HG03469 (cell line): ENCODE measurements around the gene SCARB1.
A peak's percentile ranks its signal among the peaks of the same experiment; 100 is the strongest.
"Not testable (repeated sequence)": the region's sequence is repeated elsewhere in the genome, so short reads cannot be mapped to it uniquely, and the experiment has no call there.

ENCODE experiments used
- ATAC-seq: cut with Tn5 transposase; IDR thresholded peaks from one replicate; pipeline ENCODE4 v1.9.1; 2021; ENCODE audit warnings: mild to moderate bottlenecking, moderate library complexity, moderate number of reproducible peaks; ENCODE audit not compliant: unreplicated experiment

SCARB1 gene

DNA sequence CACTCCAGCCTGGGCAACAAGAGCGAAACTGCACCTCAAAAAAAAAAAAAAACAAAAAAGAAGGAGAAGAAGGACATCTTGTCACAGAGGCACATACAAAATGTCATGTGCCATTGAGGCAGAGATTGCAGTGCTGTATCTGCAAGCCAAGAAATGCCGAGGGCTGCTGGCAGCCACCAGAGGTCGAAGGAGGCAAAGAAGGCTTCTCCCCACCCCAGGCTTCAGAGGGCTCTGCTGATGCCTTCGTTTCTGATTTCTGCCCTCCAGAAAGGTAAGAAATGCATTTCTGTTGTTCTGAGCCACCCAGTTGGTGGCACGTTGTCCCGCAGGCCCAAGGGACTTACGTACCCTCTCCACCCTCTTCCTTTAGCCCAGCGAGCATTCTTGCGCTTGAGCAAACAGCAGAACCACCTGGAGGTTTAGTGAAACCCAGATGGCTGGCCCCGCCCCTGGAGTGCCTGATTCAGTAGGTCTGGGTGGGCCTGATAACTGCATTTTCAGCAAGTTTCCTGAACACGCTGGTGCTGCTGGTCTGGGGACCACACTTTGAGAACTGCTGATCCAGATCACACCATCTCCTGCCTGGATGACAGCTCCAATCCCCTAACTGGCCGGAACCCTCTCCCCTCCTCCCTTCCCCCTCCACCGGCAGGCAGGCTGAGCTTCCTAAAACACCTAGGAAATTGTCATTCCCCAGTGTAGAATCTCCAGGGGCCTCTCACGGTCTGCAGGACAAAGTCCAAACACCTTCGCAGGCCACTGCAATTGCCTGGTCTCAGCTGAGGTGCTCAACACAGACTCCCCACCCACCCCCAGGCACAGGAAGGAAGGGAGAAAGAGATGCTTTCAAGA lies 21.1 kb upstream of the SCARB1 start:
- peak; percentile 73 for ATAC-seq

DNA sequence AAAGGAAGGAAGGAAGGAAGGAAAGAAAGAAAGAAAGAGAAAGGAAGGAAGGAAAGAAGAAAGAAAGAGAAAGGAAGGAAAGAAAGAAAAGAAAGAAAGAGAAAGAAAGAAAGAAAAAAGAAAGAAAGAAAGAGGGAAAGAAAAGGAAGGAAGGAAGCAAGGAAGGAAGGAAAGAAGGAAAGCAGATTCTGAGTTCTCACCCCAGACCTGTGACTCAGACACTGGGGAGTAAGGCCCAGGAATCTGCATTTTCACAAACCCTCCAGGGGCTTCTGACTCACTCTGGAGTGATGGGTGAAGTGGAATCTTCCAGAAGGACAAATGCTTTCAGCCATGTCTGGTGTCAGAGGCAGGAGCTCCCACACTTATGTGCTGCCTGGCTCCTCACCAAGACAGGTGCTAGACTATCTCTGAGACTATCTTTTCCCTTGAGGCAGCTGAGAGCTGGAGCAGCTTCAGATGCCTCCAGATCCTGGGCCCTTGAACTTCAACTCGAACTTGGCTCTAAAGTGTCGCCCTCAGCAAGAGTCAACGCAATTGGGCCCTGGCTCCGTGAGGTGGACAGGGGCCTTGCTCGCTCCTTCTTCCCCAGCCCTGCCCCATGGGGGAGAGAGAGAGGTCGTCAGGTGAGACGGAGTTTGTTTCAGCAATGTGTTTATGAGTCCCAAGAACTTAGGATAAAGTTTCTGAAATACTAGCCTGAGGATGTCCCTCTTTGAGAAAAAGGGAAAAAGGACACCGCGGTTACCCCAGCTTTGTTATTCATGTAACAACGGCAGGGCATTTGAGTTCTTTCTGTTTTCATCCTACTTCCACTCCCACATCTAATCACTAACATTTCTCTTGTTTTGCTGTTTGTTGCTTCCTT lies 19.8 kb upstream of the SCARB1 start:
- ATAC-seq = no peak

DNA sequence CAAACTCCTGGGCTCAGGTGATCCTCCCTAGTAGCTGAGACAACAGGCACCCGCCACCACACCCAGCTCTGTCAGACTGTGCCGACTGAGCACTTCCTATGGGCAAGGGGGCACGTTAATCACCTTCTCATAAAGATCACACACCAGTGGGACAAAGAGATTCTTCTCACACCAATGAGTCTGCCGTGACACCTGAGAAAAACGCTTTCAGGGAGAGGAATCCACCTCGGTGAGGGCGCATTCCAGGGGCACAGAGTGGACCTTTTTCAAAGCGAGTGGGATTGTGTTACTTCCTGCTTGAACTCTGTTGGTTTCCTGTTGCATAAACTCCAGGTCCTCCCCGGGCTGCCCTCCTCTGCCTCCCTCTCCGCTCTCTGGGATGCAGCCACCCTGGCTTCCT lies 17.5 kb upstream of the SCARB1 start:
- no peak for ATAC-seq

DNA sequence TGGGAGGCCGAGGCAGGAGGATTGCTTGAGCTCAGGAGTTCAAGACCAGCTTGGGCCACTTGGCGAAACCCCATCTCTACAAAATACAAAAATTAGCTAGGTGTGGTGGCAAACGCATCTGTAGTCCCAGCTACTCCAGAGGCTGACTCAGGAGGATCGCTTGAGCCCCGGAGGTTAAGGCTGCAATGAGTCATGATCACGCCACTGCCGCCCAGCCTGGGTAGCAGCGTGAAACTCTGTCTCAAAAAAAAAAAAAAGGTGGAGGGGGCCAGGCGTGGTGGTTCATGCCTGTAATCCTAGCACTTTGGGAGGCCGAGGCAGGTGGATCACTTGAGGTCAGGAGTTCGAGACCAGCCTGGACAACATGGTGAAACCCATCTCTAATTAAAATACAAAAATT lies 16.7 kb upstream of the SCARB1 start:
- ATAC-seq = not testable (repeated sequence)

DNA sequence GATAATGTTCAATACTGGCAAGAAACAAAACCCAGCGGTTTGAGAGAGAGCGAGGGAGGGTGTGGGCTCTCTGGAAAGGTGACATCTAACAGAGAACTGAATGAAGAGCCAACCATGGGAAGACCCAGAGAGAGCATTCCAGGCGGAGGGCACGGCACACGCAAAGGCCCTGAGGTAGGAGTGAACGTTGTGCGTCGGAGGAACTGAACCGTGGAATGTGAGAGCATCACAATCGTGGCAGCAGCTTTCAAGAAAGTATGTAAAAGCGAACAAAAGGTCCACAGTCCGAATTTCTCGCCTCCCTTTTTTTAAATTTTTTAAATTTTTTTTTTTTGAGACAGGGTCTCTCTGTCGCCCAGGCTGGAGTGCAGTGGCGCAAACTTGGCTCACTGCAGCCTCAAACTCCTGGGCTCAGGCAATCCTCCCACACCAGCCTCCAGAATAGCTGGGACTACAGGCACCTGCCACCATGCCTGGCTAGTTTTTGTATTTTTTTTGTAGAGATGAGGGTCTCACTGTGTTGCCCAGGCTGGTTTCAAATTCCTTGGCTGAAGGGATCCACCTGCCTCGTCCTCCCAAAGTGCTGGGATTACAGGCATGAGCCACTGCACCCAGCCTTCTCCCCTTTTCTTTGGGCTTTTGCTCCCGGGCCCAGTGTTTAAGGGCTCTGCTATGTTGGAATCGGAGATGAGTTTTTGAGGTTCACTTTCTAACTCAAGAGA lies 15.3 kb upstream of the SCARB1 start:
- ATAC-seq = no peak

DNA sequence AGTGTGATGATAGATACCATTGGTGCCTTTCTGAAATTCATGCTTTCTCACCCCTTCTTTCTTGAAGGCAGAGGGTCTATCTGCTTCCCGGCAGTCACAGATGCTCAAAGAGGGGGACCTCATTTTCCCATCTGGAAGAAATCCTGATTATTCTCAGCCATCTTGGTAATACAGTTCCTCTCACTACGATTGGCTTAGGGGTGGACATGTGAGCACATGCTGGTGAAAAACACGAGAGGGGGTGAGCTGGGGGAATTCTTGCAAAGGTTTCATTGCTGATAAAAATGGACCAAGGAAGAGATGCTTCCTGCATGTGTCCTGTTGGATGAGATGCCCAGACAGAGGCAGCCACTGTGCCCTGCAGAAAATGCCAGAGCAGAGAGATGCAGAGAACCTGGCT lies 13.8 kb upstream of the SCARB1 start:
- ATAC-seq = no peak

DNA sequence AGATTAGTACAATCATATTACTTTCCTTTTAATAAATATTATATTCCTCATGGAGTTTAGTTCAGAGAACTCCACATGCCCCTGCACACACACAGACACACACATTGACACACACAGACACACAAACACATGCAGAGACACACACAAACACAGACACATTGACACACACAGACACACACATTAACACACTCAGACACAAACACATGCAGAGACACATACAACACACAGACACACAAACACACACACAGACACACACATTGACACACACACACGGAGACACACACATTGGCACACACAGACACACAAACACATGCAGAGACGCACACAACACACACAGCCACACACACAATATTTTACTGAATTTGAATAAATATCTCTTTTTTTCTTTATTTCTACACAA lies 12.5 kb upstream of the SCARB1 start:
- ATAC-seq = no peak

DNA sequence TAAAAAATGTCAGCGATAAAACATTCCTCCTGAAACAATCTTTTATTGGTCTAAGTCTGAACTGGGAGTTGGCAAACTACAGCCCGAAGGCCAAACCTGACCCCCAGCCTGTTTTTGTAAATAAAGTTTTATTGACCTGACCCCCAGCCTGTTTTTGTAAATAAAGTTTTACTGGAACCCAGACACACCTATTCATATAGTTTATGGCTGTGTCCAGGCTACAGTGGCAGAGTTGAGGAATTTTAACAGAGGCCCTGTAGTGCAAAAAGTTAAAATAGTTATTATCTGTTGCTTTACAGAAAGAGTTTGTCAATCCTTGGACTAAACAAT lies 12.1 kb upstream of the SCARB1 start:
- ATAC-seq = no peak

DNA sequence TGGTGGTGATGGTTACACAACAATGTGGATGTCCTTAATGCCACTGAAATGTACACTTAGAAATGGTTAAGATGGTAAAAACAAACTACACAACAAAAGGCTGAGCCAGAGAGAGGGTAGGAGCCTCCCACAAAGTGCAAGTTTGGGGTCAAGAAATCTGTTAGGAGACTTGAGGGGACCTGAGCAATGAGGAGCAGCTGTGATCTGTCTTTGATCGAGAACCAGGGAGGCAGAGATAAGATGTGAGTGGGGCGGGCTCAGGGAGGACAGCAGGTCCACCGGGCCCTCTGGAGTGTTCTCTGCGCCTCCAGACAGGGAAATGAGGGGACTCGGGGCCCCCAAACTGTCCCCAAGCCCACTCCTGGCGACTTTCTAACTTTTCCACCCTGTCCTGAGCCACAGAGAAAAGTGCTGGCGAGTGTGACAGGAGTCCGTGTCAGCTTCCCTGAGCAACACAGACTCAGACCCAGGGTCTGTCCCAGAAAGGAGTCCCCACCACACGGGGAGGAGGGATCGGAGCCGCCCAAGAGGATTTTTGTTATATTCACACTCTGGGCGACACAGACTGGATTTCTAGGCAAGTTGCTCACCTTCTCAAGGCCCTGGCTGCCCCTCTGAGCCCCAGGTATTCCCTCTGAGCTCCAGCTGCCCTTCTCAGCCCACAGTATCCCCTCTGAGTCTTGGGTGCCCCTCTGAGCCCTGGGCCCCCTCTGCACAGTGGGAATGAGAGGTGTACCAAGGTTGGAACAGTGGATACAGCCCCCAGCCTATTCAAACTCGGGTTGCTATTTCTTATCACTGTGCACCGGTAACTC lies 11.5 kb upstream of the SCARB1 start:
- ATAC-seq = no peak

DNA sequence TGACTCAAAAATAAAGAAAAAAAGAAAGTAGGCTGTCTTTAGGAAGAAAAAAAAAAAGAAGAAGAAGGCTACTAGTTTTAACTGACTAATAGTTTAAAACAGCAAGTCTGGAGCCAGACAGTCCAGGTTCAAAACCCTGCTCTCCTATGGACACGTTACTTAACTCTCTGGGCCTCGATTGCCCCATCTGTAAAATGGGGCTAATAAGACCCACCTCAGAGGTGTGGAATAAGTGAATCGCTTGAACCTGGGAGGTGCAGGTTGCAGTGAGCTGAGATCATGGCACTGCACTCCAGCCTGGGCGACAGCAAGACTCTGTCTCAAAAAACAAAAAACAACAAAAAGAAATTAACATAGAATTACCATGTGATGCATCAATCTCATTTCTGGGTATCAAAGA lies 10.5 kb upstream of the SCARB1 start:
- ATAC-seq = no peak

DNA sequence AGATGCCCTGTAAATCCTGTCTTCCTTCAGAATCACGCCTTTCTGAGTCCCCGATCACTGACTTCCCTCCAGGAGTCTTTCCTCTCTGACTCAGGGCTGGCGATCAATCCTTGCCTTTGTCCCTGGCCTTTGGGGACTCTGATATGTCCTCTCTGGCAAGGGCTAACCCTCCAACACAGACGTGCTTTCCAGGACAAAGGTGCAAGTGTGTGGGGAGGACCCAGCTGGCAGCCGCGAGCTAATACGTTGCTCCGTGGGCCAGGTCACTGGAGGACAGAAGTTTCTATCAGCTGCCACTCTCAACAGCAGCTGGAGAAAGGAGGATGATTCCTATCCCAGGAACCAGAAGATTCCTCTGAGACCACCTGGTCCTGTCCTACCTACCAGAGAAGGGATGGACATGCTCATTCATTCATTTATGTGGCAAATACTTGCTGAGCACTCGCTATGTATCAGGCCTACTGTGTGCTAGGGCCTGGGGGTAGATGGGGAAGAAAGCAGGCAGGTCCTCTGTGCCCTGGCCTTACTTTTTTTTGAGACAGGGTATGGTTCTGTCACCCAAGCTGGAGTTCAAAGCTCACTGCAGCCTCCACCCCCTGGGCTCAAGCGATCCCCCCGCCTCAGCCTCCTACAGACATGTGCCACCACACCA lies 8.5 kb upstream of the SCARB1 start:
- ATAC-seq = no peak

DNA sequence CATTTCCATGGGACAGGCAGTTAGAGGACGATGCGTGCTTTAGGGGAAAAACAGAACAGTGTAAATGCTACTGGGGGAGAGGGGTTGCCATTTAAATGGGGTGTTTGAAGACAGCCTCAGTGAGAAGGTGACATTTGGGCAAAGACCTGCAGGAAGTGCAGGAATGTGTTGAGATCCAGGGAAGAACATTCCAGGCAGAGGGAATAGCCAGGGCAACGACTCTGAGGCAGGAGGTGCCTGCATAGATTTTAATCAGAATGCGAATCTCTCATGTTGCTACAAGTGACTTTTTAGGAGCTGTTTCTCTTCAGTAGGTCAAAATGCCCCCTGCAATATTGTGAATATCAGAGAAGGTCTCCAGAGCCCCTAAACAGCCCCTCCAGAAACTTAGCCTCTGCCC lies 7.6 kb upstream of the SCARB1 start:
- ATAC-seq = no peak

DNA sequence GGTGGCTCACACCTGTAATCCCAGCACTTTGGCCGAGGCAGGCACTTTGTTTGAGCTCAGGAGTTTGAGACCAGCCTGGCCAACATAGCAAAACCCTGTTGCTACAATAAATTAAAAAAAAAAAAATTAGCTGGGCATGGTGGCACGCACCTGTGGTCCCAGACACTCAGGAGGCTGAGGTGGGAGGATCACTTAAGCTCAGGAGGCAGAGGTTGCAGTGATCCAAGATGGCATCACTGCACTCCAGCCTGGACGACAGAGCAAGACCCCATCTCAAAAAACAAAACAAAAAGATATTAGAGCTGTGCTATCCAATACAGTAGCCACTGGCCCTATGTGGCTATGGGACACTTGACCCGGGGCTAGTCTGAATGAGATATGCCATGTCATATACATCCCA lies 6.9 kb upstream of the SCARB1 start:
- no peak for ATAC-seq

DNA sequence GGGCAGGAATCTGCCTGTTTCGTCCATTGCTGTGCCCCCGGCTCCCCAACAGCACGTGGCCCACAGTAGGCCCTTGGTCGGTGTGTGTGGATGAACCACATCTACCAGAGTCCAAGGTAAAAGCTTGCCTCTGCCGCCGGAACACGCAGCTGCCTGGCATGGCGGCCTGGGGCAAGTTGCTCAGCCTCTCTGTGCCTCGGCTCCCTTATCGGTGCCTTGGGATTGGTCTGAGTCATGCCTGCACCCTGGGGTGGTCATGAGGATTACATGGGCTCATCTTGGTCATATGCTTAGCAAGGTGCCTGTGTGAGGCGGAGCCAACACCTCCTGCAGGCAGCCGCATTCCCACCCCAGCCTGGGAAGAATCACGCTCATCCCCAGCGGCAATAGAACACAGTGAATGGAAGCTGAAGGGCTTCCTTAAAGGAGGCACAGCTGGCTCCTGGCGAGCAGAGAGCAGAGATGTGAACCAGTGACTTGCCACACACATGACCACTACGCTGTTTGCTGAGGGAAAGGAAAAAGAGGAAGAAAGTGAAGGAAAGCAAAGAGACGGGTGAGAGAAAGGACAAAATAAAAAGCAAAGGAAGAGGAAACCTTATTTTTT lies 5.5 kb upstream of the SCARB1 start:
- ATAC-seq = no peak

DNA sequence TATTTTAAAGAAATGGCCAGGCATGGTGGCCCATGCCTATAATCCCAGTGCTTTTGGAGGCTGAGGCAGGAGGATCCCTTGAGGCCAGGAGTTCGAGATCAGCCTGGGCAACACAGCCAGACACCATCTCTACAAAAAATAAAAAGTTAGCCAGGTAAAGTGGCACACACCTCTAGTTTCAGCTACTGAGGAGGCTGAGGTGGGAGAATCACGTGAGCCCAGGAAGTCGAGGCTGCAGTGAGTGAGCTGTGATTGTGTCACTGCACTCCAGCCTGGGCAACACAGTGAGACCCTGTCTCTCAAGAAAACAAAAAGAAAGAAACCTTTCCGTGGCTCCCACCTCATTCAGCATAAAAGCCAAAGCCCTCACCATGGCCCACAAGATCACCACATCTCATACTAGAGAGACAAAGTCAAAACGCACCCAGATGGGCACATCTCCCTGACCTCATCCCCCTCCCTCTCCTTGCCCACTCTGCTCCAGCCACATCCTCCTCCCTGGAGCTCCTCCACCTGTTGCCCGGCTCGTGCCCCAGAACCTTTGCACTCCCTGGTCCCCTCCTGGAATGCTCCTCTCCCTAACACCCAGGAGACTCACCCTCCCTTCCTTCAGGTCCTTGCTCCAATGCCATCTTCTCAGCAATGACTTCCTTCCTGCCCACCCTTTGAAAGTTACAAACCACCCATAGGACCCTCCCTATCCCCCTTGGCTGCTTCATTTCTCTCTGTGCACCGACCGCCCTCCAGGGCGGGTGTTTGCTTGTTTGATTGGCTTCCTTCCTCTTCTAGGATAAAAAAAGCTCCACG lies 4.8 kb upstream of the SCARB1 start:
- no peak for ATAC-seq

DNA sequence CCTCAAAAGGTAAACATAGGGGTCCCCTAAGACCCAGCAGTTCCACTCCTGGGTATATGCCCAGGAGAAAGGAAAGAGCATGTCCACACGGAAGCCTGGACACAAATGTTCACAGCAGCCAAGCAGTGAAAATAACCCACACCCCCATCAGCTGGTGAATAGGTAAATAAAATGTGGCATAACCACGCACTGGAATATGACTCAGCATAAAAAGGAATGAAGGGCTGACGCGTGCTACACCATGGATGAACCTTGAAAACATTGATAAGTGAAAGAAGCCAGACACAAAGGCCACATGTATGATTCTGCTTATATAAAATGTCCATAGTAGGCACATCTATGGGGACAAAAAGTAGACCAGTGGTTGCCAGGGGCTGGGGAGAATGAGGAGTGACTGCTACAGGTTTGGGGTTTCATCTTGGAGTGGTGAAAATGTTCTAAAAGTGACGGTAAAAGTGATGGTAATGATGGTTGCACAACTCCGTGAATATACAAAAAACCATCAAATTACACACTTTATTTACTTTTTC lies 3.8 kb upstream of the SCARB1 start:
- ATAC-seq = no peak

DNA sequence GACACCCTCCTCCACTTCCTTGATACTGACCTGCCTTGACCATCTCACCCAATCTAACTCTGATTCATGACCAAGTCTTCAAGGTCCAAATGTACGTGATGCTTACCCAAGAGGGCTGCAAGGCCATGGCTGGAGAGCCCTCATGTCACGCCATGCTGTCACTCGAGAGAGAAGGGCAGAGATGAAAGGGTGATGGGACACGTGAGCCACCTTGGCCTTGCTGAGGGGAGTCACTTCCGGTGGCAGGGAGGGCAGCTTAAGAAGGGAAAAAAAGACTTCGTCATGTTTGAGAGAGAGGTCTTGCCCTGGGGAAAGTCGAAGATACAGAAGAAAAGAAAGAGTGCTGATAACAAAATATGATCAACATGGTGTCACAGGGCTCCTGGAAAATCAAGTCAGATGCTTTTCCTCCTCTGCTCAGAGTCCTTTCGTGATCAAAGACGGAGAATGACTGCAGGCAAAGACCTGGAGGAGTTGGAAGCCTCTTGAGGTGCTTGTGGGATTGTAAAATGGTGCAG lies 3.3 kb upstream of the SCARB1 start:
- no peak for ATAC-seq

DNA sequence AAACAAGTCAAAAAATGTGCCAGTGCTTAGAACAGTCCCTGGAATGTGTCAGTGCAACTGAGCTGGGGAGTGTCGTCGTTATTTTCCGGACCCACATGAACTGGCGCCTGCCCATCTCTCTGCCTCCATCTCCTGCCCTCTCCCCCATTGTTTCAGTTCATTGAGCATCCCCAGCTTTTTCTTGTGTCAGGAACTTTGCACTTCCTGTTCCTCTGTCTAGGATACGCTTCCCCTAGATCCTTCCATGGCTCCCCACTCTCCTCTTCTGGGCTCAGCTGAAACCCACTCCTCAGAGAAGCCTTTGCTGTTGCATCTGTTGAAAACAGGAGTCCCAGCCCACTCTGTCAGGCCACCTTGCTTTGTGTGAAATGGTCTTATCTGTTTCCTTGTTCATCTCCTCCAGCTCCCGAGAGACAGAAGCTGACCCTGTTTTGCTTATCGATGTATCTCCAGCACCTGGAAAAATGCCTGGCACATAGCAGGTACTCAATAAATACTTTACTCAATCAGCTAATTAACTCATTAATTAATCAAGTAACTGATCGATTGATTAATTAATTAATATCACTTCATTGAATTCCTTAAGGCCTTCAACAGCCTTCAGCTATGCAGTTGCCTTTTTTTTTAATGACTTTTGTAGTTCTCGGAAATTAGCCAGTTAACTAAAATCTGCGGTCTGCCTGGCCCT lies 2.7 kb upstream of the SCARB1 start:
- no peak for ATAC-seq
